ENCODE results near the gene EIF4G3.

EIF4G3 gene

GRCh38 chr1:20988943-20989342 lies 187.8 kb downstream of the EIF4G3 start:
- DNase-seq (ENCODE audit: low read depth): no peak

DNA sequence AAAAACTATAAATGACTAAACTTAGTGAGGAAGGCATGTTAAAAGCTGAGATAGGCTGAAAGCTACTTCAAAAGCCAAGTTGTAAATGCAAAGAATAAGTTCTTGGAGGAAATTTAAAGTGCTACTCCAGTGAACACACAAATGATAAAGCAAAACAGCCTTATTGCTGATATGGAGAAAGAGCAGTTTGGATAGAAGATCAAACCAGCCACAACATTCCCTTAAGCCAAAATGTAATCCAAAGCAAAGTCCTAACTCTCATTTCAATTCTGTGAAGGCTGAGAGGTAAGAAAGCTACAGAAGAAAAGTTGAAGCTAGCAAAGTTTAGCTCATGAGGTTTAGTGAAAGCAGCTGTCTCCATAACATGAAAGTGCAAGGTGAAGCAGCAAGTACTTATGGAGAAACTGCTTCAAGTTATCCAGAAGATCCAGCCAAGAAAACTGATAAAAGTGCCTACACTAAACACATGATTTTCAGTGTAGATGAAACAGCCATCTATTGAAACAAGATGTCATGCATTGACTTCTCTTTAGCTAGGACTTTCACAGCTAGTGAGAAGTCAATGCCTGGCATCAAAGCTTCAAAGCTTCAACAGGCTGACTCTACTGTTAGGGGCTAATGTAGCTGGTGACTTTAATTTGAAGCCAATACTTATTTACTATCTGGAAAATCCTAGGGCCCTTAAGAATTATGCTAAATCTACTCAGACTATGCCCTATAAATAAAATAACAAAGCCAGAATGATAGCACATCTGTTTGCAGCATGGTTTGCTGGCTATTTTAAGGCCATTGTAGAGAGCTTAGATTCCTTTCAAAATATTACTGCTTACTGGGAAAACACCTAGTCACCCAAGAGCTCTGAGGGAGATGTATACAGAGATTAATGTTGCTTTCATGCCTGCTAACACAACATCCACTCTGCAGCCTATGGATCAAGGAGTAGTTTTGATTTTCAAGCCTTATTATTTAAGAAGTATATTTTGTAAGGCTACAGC lies 188.6 kb downstream of the EIF4G3 start:
- no peak for DNase-seq (ENCODE audit: low read depth)

DNA sequence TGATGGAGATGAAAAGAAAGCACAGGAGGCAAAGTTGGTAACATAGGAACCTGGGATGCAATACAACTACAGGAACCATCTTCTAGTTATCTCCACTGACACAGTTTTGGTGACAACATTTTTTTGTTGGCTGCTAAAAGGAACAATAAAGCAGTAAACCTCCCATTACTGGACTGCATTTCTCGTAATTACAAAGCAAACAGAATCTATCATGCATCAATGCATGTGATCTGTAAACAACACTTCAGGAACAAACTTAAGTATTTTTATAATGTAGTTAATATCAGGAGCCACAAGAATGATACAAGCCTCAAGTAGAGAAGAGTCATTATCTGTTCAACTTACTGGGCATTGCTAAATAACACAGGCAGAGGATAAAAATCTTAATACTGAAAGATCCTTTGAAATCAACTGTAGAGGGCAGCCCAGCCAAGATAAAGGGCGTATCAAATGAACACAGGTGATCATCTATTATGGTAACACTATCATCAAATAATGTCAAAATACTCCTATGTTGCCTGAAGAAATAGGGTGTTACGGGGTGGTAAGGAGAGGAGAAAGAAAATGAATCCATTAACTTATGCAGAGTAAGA lies 193.3 kb downstream of the EIF4G3 start:
- DNase-seq (ENCODE audit: low read depth): no peak

GRCh38 chr1:20982316-20982715 lies 194.4 kb downstream of the EIF4G3 start:
- DNase-seq (ENCODE audit: low read depth): no peak

DNA sequence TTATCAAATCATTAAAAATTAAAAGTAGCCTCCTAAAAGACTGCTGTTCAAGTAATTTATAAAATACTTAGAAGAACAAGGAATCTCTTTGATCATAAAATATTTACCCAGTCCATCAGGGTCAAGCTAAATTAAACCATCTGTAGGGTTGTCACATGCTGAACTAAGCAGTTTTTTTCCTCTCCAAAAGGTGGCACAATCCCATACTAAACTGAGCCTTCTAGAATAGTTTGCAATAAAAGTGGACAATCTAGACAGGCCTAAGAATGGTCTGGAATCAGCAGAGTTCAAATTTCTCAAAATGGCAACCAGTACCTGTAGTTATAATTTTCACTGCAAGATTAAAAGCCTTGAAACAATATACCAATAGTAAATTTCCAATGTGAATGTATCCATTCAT lies 194.8 kb downstream of the EIF4G3 start:
- no peak for DNase-seq (ENCODE audit: low read depth)

DNA sequence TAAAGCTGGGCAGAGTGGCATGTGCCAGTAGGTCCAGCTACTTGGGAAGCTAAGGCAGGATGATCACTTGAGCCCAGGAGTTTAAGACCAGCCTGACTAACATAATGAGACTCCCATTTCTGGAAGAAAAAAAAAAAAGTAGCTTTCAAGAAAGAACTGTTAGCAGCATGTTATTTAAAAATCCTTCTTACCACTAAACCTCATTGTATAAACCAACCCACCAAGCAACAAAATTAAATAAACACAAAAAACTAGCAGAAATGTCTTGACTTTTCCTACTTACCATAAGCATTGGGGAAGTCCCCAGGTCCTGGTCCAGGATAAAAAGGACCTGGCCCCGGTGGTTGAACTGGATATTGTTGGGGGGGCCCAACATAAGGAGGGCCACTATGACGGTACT lies 196.6 kb downstream of the EIF4G3 start:
- DNase-seq (ENCODE audit: low read depth): no peak

- no peak for DNase-seq (ENCODE audit: low read depth)
These were observed 198.3 kb downstream of the EIF4G3 start for GRCh38 chr1:20978413-20978812.

DNA sequence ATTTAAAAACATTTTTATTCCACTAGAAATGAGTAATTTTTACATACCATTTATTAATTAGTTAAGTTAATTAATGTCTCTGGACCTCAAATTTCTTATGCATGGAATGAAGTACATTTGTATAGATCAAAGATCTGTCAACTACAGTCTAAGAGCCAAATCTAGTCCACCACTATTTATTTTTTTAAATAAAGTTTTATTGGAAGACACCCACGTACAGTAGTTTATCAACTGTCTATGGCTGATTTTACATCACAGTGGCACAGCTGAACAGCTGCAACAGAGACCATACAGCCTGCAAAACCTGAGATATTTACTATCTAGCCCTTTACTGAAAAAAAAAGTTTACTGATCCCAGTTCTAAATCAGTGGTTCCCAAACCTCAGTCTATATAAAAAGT lies 201.0 kb downstream of the EIF4G3 start:
- no peak for DNase-seq (ENCODE audit: low read depth)

DNA sequence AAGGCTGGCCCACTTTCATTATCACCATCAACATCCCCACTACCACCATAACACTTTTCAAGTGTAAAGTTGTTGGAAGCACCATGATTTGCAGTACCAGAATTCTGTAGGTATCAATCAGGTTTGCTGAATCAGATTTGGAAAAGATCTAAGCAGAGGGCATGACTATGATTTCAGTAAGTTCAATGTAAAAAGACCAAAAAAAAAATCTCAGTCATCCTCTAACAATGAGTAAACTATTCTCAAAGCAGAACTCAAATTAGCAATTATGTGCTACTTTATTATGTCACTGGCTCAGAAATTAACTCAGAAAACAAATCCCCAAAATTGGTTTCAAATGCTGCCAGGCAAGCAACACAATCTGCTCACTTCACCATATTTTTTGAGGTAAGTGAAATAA lies 201.7 kb downstream of the EIF4G3 start:
- no peak for DNase-seq (ENCODE audit: low read depth)

- DNase-seq (ENCODE audit: low read depth): no peak
These were observed 202.6 kb downstream of the EIF4G3 start for GRCh38 chr1:20974069-20974468.

GRCh38 chr1:20972855-20973254 lies 203.8 kb downstream of the EIF4G3 start:
- no peak for DNase-seq (ENCODE audit: low read depth)

- DNase-seq (ENCODE audit: low read depth): no peak
These were observed 211.9 kb downstream of the EIF4G3 start for GRCh38 chr1:20964540-20965484.

DNA sequence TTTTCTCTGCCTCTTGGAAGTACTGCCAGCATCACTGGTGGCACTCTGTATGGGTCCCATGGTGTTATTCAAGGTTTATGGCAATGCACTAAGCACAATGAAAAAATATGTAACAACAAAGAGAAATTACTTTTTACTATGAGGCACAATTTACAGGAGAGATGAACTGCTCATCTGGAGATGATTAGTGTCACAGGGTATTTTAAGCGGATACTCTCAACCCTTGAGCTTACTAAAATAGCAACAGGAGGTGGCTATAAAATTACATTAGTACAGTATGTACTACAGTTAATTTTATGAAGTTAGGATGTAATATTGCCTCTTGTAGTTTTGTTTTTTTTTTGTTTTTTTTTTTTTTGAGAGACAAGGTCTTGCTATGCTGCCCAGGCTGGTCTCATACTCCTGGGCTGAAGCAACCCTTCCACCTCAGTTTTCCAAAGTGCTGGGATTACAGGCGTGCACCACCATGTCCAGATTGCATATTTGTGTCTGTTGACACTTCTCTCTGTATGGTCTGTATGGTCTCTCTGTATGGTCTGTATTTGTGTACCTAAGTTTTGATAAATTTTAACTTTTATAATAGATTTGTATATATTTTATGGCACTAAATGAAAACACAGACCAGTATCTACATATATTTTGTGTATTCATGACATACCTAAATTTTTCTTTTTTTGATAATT lies 214.0 kb downstream of the EIF4G3 start:
- DNase-seq (ENCODE audit: low read depth): no peak

DNA sequence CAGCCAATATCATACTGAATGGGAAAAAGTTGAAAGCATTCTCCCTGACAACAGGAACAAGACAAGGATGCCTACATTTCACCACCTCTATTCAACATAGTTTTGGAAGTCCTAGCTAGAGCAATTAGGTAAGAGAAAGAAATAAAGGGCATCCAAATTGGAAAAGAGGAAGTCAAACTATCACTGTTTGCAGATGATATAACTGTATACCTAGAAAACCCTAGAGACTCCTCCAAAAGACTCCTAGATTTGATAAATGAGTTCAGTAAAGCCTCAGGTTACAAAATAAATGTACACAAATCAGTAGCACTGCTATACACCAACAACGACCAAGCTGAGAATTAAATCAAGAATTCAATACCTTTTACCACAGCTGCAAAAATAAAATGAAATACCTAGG lies 218.3 kb downstream of the EIF4G3 start:
- DNase-seq (ENCODE audit: low read depth): no peak

GRCh38 chr1:20956272-20956671 lies 220.4 kb downstream of the EIF4G3 start:
- DNase-seq (ENCODE audit: low read depth): no peak

DNA sequence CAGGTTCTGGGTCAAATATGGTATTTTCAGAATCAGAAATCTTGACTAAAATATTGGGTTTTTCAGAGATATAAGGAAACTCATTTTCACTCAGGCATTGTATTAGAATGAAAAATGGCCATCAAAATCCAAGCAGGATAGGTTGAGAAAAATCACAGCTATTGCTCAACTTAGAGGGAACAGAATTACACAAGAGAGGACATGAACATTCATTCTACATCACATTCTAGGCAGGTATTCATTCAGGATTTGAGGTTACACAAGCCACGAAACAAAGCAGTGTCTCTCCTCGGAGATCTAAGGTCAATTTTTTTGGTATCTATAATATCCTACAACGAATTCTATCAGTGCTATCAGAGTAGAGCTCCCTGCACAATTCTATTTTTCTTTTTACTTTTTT lies 226.0 kb downstream of the EIF4G3 start:
- no peak for DNase-seq (ENCODE audit: low read depth)

- no peak for DNase-seq (ENCODE audit: low read depth)
These were observed 226.7 kb downstream of the EIF4G3 start for GRCh38 chr1:20949871-20950590.

DNA sequence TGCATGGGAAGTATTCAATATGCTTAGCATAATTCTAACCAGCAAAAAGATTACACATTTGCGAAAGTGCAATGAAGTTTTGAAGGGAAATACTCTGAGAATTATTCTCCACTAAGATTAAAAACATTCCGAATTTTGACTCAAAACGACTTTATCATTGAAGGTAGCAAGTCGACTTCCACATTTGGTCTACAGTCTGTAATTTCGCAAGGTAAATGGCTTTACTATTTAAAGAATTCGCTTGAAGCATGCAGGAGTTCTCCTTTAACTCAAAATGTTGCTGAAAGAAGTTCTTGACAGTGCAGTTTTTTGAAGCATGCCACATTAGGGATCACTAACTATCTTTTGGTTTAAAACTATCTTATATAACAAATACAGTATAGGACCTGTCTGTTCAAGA lies 228.6 kb downstream of the EIF4G3 start:
- no peak for DNase-seq (ENCODE audit: low read depth)

DNA sequence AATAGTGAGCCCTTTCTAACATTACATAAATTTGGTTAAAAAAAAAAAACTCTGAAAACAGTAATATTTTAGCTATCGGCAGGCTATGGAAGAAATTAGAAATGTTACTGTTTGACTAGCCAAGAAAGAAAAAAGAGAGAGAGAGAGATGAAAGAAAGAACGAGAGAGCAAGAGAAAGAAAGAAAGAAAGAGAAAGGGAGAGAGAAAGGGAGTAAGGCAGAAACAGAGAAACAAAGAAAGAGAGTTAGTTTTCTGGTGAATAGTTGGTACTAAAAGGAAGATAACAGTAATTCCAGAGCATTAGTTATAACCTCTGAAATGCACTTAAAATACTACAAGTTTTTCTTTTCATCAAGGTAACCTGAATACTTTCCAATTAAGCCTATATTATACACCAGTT lies 229.3 kb downstream of the EIF4G3 start:
- no peak for DNase-seq (ENCODE audit: low read depth)

- no peak for DNase-seq (ENCODE audit: low read depth)
These were observed 240.1 kb downstream of the EIF4G3 start for GRCh38 chr1:20936621-20937020.

DNA sequence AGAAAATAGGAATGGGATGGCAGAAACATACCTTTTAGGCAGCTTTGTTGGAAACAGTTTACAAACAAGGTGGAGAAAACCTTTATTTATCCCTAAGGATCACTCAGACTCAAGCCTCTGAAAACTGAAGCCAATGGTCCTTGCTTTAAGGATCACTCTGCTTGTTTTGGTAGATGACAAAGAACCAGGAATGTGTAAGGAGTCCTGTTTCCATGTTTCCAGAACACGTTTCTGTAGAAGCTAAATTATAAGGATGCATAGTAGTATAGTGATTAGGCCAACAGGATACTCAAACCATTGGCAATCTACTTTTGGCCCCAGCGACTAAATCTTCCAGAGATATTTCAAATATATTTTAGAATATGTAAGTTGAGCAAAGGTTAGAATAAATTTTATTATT lies 240.5 kb downstream of the EIF4G3 start:
- no peak for DNase-seq (ENCODE audit: low read depth)

All from stimulated activated CD8-positive, alpha-beta memory T cell treated with anti-CD3 and anti-CD28 coated beads, Interleukin-7, amount 100 ng/mL, for 24 hours (primary cell).